Body of pancreas (tissue), 4 donors: ENCODE measurements around the gene ERLIN1.

Experiments used
- POLR2A ChIP-seq, 3 donors: fragments of 450-650 bp; IDR thresholded peaks; one replicate each; pipeline ENCODE4 v1.6.1; 2016; ENCODE audit warnings: antibody characterized with exemption in 3 of 3, mild to moderate bottlenecking in 2 of 3
- TF ChIP-seq, protein P1 (sequence below), 7 experiments: fragments of 450-650 bp in 4 of 7; fragments of 200-600 bp in 3 of 7; sonication (generic) in 3 of 7; IDR thresholded peaks; one replicate each; pipeline ENCODE4 v1.5.1; 2016 to 2019; ENCODE audit warnings: antibody characterized with exemption in 7 of 7

DNA sequence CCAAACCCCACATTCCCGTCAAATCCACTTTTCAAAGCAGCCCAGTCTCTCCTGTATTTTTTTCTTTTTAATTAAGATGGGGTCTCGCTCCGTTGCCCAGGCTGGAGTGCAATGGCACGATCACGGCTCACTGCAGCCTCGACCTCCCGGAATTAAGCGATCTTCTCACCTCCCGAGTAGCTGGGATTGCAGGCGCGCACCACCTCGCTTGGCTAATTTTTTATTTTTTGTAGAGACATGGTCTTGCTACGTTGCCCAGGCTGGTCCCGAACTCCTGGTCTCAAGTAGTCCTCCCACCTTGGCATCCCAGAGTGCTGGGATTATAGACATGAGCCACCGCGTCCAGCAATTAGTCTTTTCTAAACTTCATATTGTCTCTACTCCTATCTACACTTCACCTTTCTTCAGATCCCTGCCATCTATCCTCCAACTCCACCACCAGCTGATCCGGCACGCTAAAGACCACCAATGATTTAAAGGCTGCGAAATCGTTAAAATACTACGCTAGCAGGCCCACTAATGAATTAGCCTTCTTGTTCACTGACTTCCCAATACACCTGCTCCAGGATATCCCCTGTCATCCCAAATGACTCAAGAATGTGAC, 44.1 kb upstream of the ERLIN1 start:
- TF ChIP-seq, protein P1, sequence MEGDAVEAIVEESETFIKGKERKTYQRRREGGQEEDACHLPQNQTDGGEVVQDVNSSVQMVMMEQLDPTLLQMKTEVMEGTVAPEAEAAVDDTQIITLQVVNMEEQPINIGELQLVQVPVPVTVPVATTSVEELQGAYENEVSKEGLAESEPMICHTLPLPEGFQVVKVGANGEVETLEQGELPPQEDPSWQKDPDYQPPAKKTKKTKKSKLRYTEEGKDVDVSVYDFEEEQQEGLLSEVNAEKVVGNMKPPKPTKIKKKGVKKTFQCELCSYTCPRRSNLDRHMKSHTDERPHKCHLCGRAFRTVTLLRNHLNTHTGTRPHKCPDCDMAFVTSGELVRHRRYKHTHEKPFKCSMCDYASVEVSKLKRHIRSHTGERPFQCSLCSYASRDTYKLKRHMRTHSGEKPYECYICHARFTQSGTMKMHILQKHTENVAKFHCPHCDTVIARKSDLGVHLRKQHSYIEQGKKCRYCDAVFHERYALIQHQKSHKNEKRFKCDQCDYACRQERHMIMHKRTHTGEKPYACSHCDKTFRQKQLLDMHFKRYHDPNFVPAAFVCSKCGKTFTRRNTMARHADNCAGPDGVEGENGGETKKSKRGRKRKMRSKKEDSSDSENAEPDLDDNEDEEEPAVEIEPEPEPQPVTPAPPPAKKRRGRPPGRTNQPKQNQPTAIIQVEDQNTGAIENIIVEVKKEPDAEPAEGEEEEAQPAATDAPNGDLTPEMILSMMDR (IDR thresholded peaks at IDR 0.05): no peak
- TF ChIP-seq POLR2A (IDR thresholded peaks at IDR 0.05): no peak
